ENCODE data around the gene LMAN2. TPM values are rescaled to one million over a fixed set of nuclear protein-coding genes. Genes with fewer than 3 reads are reported as not detected.
A peak's percentile ranks its signal among the peaks of the same experiment; 100 is the strongest.

Gene LMAN2
- total RNA-seq, 4 donors from 2014 or later: 193 to 321 (median 268) TPM

DNA sequence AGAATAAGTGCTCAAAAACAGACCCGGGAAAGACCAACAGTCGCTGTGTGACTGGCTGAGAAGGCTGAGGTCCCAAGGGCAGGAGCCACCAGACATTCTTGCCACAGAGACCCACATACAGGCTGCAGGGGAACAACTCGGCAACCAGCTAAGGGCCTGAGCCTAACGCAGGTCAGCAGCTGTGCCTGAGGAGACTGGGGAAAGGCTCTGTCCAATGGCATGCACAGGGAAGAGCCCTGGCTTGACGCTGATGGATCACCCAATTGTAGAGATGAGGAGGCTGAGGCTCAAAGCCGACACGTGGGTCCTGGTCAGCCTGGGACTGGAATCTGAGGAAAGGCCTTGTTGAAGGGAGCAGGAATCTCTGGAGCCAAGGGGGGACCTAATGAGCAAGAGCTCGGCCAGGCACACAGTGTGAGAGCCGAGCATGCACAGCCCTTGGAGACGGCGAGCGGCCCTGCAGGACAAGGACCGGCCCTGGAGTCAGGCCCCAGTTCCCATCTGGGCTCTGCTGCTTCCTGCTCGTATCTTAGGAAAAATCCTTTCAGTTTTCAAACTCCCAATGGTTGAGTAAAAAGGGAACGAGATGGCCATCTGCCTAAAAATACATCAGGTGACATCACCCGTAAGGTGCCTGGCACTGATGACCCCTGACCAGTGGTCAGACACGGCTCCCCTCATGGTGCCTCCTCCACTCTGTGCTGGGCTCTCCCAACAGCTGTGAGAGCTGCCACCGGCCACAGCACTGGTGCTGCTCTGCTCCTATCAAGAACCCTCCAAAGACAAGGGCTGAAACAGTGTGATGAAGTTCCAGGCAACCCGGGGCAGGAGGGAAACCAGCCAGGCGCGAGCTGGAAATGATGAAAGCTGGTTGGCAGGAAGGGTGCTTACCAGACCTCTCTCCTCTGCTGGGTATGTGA is 16.4 kb downstream of the LMAN2 start:
- H3K36me3 ChIP-seq: peaks cover 0 to 94% (median 0%) of the 10 kb centered on the region in 3 donors

DNA sequence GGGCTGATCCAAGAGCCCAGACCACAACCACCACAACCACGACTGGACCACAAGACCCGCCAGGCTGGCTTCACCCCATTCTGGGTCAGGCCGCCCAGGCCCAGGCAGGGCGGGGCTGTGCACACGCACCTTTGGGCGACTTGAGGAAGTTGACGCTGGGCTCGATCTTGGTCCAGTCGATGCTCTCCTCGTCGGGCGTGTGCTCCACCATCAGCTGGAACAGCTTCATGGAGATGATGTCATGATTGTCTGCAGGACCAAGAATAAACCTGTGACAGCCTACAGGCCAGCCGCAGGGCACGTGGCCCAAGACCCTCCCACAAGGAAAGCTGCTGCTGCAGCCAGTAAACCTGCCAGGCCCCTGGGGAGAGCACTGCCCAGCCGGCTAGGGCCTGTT is 17.3 kb downstream of the LMAN2 start:
- peaks cover 0 to 99% (median 0%) of the 10 kb centered on the region in 3 donors for H3K36me3 ChIP-seq
- no peak overlapping the region for H3K4me3 ChIP-seq
- DNase-seq: peak in 1 of 3 donors; percentile 19
- H3K9me3 ChIP-seq: no peaks in the 10 kb centered on the region
- no peaks in the 10 kb centered on the region for H3K4me1 ChIP-seq
- no peak overlapping the region for H3K27ac ChIP-seq
- no peaks in the 10 kb centered on the region for H3K27me3 ChIP-seq
- TF ChIP-seq CTCF (IDR thresholded peaks at IDR 0.05) (no peak), POLR2A (IDR thresholded peaks at IDR 0.05) (no peak)

More for the DNA sequence above, 16.4 kb downstream of the LMAN2 start:
- no peaks in the 10 kb centered on the region for H3K4me1 ChIP-seq
- H3K4me3 ChIP-seq: no peak overlapping the region
- no peaks in the 10 kb centered on the region for H3K27me3 ChIP-seq
- TF ChIP-seq CTCF (IDR thresholded peaks at IDR 0.05): no peak
- TF ChIP-seq POLR2A (IDR thresholded peaks at IDR 0.05): no peak
- no peaks in the 10 kb centered on the region for H3K9me3 ChIP-seq
- peak in 1 of 3 donors; percentile 24 for DNase-seq
- H3K27ac ChIP-seq: no peak overlapping the region

DNA sequence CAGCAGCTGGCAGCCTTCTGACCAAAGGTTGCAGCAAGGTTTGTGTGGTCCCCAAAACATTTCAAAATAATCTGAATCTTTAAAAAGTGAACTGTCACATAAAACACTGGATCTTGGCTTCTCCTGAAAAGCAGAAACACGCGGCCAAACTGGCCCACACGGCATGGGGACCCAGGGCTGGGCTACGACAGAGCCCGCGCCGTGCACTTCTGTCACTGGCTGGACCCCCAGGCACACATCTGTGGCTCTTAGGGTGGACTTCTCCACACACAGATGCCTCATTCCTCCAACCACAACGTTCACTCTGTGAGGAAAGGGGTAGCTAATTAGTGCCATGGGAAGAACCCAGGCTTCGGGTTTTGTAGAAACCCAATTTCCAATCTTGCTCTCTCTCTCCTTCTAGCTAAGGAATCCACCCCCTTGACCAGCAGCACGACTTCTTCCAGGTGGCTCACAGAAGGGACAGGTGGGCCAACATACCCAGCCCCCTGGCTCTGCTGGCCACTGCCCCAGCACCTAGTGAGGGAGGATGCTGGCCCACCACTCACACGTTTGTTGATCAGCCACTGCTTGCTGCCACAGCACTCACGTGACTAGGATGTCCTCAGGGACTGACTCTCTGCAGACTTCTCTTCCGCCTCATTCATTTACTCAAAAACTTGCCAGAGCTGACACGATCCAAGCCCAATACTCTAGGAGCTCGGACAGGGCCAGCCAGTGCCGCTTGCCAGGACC is 17.9 kb downstream of the LMAN2 start:
- H3K4me3 ChIP-seq: no peak overlapping the region
- H3K27ac ChIP-seq: no peak overlapping the region
- peak in 1 of 3 donors; percentile 33 for DNase-seq
- no peak for TF ChIP-seq POLR2A (IDR thresholded peaks at IDR 0.05)
- no peak for TF ChIP-seq CTCF (IDR thresholded peaks at IDR 0.05)
- H3K9me3 ChIP-seq: no peaks in the 10 kb centered on the region
- H3K36me3 ChIP-seq: peaks cover 0 to 96% (median 0%) of the 10 kb centered on the region in 3 donors
- no peaks in the 10 kb centered on the region for H3K27me3 ChIP-seq
- no peaks in the 10 kb centered on the region for H3K4me1 ChIP-seq

DNA sequence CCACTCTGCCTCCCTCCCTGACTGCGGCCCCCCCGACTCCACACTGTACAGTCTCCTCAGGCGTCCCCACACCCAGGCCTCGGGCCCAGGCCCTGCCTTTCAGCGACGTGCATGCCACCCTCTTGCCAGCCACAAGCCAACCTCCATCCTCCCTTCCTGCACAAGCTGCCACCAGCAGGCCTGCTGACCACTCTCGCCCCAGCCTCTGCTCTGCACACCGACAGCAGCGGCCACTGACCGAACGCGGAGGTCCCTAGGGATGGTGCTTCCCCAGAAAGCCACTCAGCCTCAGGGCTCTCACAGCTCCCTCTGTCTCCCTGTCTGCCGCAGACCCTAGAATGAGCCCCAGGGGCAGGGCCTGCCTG is 18.6 kb downstream of the LMAN2 start:
- TF ChIP-seq CTCF (IDR thresholded peaks at IDR 0.05) (no peak), POLR2A (IDR thresholded peaks at IDR 0.05) (no peak)
- H3K36me3 ChIP-seq: peaks cover 0 to 89% (median 0%) of the 10 kb centered on the region in 3 donors

DNA sequence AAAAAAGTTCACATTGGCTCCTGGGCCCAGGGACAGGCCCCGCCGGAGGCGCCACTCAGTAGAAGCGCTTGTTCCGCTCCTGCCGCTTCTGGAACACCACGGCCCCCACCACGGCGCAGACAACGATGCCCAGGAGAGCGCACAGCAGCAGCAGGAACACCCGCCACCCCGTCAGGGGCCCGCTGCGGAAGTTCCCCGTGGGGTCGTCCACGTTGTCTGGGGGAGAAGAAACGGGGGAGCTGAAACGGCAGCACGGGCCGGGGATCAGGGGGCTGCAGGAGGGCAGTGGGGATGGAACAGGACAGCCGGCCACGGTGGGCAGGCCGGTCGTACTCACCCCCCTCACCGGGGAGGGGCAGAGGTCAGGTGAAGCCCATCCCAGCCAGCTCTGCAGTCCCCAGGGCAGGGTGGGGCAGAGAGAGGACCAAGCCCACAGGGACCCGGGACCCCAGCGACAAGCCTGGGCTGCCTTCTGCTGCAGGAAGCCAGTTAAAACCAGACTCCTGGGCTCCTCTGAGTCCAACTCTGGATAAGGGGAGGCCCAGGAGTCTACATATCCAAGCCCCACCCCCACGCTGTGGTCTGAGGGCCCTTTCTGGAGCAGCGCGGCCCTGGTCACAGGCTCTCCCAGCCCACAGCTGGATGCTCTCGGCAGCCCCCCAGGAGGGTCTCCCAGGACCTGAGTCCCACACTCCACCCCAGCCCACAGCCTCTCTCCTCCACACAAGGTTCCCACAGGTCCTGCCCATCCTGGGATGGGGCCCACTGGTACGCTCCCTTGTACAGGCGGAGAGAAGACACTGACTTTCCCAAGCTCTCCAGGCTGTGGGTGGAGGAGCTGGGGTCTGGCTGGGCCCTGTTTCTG is 19.2 kb downstream of the LMAN2 start:
- H3K4me3 ChIP-seq: no peak overlapping the region
- TF ChIP-seq CTCF (IDR thresholded peaks at IDR 0.05) (no peak), POLR2A (IDR thresholded peaks at IDR 0.05) (no peak)
- DNase-seq: peak in 1 of 3 donors; percentile 42

More for the DNA sequence above, 18.6 kb downstream of the LMAN2 start:
- no peaks in the 10 kb centered on the region for H3K4me1 ChIP-seq
- peak in 1 of 3 donors; percentile 30 for DNase-seq
- H3K4me3 ChIP-seq: no peak overlapping the region
- H3K9me3 ChIP-seq: no peaks in the 10 kb centered on the region
- H3K27ac ChIP-seq: no peak overlapping the region
- no peaks in the 10 kb centered on the region for H3K27me3 ChIP-seq

More for the DNA sequence above, 19.2 kb downstream of the LMAN2 start:
- Histone ChIP-seq H3K36me3 (peaks cover 0 to 83% (median 0%) of the 10 kb centered on the region in 3 donors), H3K27me3 (no peaks in the 10 kb centered on the region), H3K9me3 (no peaks in the 10 kb centered on the region), H3K4me1 (no peaks in the 10 kb centered on the region), H3K27ac (no peak overlapping the region)

Data from Peyer's patch (tissue), 4 donors.